Central memory CD8-positive, alpha-beta T cell (primary cell): ENCODE results near the gene CACNA2D3.
"Not testable (repeated sequence)": the region's sequence is repeated elsewhere in the genome, so short reads cannot be mapped to it uniquely, and the experiment has no call there.

Experiments
- ATAC-seq: fragments of 150-1000 bp; cut with Tn5 transposase; replicated peaks from 2 replicates; pipeline ENCODE4 v1.10.0; 2022; ENCODE audit warnings: mild to moderate bottlenecking, moderate FRiP score, moderate number of reproducible peaks; ENCODE audit not compliant: poor library complexity, severe bottlenecking; ENCODE audit errors: extremely low read depth
- DNase-seq, 2 donors: peaks; one replicate each; pipeline ENCODE4 v3.0.0; 2021; ENCODE audit warnings: low spot score in 2 of 2
- H3K27ac Mint-ChIP-seq: one replicate; pipeline ENCODE4 v1.8.0; 2022; ENCODE audit warnings: low read depth, mild to moderate bottlenecking, moderate library complexity, mixed read lengths
- H3K27me3 Mint-ChIP-seq: one replicate; pipeline ENCODE4 v1.8.0; 2022; ENCODE audit warnings: mixed read lengths
- H3K36me3 Mint-ChIP-seq: one replicate; pipeline ENCODE4 v1.8.0; 2022; ENCODE audit warnings: mild to moderate bottlenecking, moderate library complexity, mixed read lengths; ENCODE audit not compliant: insufficient read depth
- H3K4me1 Mint-ChIP-seq: one replicate; pipeline ENCODE4 v1.8.0; 2022; ENCODE audit warnings: mixed read lengths
- H3K4me3 Mint-ChIP-seq: one replicate; pipeline ENCODE4 v1.8.0; 2022; ENCODE audit warnings: mild to moderate bottlenecking, moderate library complexity, mixed read lengths
- H3K9me3 Mint-ChIP-seq: one replicate; pipeline ENCODE4 v1.8.0; 2022; ENCODE audit warnings: mixed read lengths

Gene CACNA2D3

GRCh38 chr3:54970895-54971294 is 848.5 kb downstream of the CACNA2D3 start:
- Mint-ChIP-seq H3K4me1 (no peaks in the 10 kb centered on the region), H3K9me3 (peaks cover 12% of the 10 kb centered on the region), H3K4me3 (no peak overlapping the region), H3K27ac (no peak overlapping the region), H3K27me3 (no peaks in the 10 kb centered on the region), H3K36me3 (no peaks in the 10 kb centered on the region)
- ATAC-seq (no peak), DNase-seq (no peak)

DNA sequence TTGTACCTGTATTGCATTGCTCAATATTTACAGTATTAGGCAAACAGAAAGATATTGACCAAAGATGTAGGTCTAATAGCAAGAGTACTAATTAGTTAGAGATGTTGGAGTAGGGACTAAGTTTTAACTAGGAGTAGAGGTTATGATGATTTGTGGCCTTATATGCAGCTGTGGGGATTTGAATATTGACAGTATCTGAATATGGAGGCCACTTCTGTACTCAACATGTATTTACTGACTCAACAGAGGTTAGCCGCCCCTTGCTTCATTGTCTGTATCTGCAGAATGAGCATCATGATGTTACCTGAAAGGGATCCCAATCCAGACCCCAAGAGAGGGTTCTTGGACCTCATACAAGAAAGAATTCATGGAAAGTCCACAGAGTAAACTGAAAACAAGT is 855.1 kb downstream of the CACNA2D3 start:
- H3K36me3 Mint-ChIP-seq = no peaks in the 10 kb centered on the region
- DNase-seq (no peak), ATAC-seq (no peak)
- H3K4me3 Mint-ChIP-seq = no peak overlapping the region
- H3K27ac Mint-ChIP-seq = no peak overlapping the region
- H3K27me3 Mint-ChIP-seq = no peaks in the 10 kb centered on the region
- H3K4me1 Mint-ChIP-seq = no peaks in the 10 kb centered on the region
- peaks cover 5% of the 10 kb centered on the region for H3K9me3 Mint-ChIP-seq

DNA sequence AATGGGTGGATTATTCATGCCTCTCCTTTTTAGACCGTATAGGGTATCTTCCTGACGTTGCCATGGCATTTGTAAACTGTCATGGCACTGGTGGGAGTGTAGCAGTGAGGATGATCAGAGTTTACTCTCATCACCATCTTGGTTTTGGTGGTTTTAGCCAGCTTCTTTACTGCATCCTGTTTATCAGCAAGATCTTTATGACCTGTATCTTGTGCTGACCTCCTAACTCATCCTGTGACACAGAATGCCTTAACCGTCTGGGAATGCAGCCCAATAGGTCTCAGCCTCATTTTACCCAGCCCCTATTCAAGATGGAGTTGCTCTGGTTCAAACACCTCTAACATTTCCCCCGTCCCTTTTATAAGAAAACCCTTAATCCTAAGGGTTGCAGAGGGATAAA is 855.6 kb downstream of the CACNA2D3 start:
- not testable (repeated sequence) for H3K9me3 Mint-ChIP-seq, ATAC-seq, H3K4me1 Mint-ChIP-seq, H3K27me3 Mint-ChIP-seq, DNase-seq, H3K27ac Mint-ChIP-seq, H3K36me3 Mint-ChIP-seq, H3K4me3 Mint-ChIP-seq

DNA sequence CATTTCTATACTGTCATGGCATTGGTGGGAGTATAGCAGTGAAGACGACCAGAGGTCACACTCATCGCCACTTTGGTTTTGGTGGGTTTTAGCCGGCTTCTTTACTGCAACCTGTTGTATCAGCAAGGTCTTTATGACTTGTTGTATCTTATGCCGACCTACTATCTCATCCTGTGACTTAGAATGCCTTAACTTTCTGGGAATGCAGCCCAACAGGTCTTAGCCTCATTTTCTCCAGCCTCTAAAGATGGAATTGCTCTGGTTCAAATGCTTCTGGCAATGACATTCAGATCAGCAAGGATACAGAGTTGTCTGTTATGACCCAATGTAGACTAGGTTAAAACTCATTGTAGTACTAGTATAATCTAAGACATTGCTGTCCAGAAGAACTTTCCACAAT is 860.5 kb downstream of the CACNA2D3 start:
- DNase-seq (no peak), ATAC-seq (no peak)
- Mint-ChIP-seq H3K9me3 (peaks cover 8% of the 10 kb centered on the region), H3K27ac (no peak overlapping the region), H3K4me3 (no peak overlapping the region), H3K36me3 (no peaks in the 10 kb centered on the region), H3K4me1 (no peaks in the 10 kb centered on the region), H3K27me3 (no peaks in the 10 kb centered on the region)

DNA sequence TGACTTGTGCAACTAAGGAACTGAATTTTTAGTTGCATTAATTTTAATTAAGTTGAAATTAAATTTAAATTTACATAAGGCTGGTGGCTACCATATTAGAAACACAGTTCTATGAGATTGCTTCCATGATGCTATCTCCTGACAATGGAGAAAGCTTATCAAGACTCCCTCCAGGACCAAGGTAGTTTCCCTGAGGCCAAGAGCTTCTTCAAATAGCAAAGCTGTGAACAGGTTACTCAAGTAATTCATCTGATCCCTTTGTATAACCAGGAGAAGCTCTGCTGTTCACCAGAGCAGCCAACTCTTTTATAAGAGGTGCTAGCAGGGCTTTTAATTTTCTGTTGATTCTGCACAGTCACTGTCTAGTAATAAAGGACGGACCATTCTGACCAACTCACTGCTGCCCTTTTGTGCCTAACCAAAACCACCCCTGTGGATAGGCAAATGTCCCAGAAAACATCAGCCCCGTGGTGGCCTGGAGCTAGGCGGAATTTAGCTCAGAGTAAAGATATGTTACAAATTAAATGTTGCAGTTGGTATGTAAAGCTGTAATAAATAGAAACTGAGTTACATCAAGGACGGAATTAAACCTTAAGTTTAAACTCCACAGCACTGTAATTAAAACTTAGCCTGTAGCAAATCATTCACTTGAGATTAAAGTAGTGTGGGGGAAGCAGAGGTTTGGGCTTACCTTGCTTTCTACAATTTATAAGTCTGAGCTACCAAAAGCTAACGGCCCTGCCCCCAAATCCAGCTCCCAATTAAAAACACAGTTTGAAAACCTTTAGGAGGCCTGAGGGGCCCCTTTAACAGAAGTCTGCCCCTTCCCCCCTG is 861.1 kb downstream of the CACNA2D3 start:
- Mint-ChIP-seq H3K27me3 (no peaks in the 10 kb centered on the region), H3K27ac (no peak overlapping the region), H3K4me1 (no peaks in the 10 kb centered on the region), H3K9me3 (peaks cover 6% of the 10 kb centered on the region), H3K36me3 (no peaks in the 10 kb centered on the region), H3K4me3 (no peak overlapping the region)
- ATAC-seq = no peak
- DNase-seq = no peak

DNA sequence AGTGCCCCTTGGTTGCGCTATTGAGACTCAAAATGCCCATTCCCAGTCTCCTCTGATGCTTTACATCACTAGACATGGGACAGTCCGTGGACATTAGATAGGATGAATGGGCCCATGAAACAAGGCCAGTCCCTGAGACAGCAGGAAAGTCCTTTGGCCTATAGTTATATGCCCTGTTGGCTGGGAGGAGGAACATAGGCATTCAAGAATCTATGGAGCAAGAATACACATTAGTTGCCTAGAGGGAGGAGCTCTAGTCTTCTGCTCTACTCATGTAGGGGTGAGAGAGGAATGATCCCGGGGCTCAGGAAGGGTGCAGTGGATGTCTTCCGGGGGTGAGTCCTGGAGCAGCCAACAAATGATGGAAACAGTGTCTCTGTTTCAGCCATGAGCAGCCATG is 863.5 kb downstream of the CACNA2D3 start:
- Mint-ChIP-seq H3K36me3 (no peaks in the 10 kb centered on the region), H3K27ac (no peak overlapping the region), H3K9me3 (peaks cover 6% of the 10 kb centered on the region), H3K27me3 (no peaks in the 10 kb centered on the region), H3K4me1 (no peaks in the 10 kb centered on the region), H3K4me3 (no peak overlapping the region)
- DNase-seq (no peak), ATAC-seq (no peak)

DNA sequence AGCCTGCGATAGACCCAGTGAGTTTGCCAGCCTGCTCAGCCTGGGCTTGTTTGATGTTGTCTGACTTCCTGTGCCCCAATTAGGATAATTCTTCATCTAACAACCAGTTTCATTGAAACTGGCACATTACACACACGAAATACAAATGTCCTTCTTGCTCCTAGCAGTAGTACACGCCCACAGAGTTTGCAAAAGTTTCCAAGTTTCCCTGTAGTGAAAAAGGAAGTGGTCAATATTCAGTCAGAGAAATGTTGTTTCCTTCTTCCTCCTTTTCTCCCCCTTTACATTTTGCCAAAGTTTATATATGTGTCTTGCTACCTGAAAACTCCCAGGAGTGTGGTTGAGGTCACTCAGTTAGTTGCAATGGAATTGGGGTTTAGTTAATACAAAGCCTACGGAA is 863.9 kb downstream of the CACNA2D3 start:
- H3K27me3 Mint-ChIP-seq = no peaks in the 10 kb centered on the region
- DNase-seq = no peak
- no peak overlapping the region for H3K4me3 Mint-ChIP-seq
- H3K27ac Mint-ChIP-seq = no peak overlapping the region
- H3K4me1 Mint-ChIP-seq = no peaks in the 10 kb centered on the region
- H3K36me3 Mint-ChIP-seq = no peaks in the 10 kb centered on the region
- H3K9me3 Mint-ChIP-seq = peaks cover 6% of the 10 kb centered on the region
- ATAC-seq = no peak

- H3K27ac Mint-ChIP-seq = no peak overlapping the region
- no peaks in the 10 kb centered on the region for H3K27me3 Mint-ChIP-seq
- H3K36me3 Mint-ChIP-seq = no peaks in the 10 kb centered on the region
- H3K9me3 Mint-ChIP-seq = peaks cover 11% of the 10 kb centered on the region
- H3K4me3 Mint-ChIP-seq = no peak overlapping the region
- no peak for DNase-seq
- no peak for ATAC-seq
- H3K4me1 Mint-ChIP-seq = no peaks in the 10 kb centered on the region
These were observed 865.4 kb downstream of the CACNA2D3 start for GRCh38 chr3:54987719-54988118.

DNA sequence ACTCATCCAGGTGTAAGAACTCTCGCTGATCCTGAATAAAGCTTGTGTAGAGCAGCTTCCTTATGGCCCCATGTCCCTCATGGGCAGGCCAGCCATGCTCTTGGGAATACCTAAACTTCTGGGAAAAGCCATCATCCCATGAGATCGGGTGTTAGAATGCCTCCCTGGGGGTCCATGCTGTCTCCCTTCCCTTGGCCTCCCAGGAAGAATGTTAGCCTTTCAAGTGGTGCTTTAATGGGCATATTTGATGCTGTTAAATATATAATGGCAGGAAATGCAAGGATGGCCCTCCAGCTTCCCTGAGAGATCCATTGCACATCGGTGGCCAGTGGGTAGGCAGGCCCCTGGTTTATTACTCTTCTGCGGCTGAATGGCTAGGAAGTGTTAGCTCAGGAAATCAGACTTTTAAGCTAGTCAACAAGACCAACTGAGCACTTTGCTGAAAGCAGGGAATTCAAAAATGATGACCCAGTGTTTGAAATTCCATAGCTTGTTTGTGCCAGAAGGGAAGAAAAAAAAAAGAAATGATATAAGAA is 866.0 kb downstream of the CACNA2D3 start:
- H3K4me3 Mint-ChIP-seq = no peak overlapping the region
- H3K27ac Mint-ChIP-seq = no peak overlapping the region
- DNase-seq = no peak
- no peaks in the 10 kb centered on the region for H3K4me1 Mint-ChIP-seq
- no peaks in the 10 kb centered on the region for H3K36me3 Mint-ChIP-seq
- ATAC-seq = no peak
- no peaks in the 10 kb centered on the region for H3K27me3 Mint-ChIP-seq
- peaks cover 17% of the 10 kb centered on the region for H3K9me3 Mint-ChIP-seq

DNA sequence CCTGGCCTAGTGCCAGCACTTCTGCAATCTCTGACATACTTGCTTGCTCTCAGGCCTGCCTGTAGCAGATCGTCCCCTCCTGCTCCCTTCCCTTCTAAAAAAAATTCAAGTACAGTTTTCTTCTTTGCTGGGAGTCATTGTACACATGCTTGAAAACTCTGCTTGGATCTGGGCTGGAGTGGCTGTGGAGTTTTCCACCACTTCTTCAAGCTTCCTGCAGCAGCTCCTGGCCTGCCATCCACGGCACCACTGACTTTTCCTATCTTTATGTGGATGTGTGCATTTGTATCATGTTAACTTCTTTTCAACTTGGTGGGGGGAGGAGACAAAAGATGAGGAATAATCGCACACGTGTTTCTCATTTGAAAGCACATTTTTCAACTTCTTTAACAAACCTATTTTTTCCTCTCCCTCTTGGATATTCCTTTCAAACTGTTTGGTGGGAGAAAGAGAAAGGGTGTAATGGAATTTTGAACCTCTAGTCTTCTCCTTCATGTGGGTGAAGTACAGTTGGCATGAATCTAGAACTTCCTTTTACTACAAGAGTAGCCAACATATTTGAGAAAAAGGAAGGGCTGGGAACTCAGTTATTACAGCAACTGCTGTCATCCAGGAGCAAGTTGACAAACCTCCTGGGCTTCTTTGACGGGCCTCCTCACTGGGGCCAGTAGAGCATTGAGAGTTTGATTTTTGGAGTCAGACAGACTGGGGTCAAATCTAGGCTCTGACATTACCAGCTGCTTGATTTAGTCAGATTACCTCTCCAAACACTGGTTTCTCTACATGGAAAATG is 866.7 kb downstream of the CACNA2D3 start:
- no peak for ATAC-seq
- H3K27me3 Mint-ChIP-seq = no peaks in the 10 kb centered on the region
- H3K27ac Mint-ChIP-seq = no peak overlapping the region
- no peaks in the 10 kb centered on the region for H3K4me1 Mint-ChIP-seq
- no peak overlapping the region for H3K4me3 Mint-ChIP-seq
- H3K36me3 Mint-ChIP-seq = no peaks in the 10 kb centered on the region
- no peak for DNase-seq
- peaks cover 19% of the 10 kb centered on the region for H3K9me3 Mint-ChIP-seq

- H3K27ac Mint-ChIP-seq = no peak overlapping the region
- no peak for ATAC-seq
- peaks cover 13% of the 10 kb centered on the region for H3K9me3 Mint-ChIP-seq
- no peaks in the 10 kb centered on the region for H3K36me3 Mint-ChIP-seq
- H3K4me1 Mint-ChIP-seq = no peaks in the 10 kb centered on the region
- H3K27me3 Mint-ChIP-seq = no peaks in the 10 kb centered on the region
- no peak overlapping the region for H3K4me3 Mint-ChIP-seq
- no peak for DNase-seq
These were observed 871.8 kb downstream of the CACNA2D3 start for GRCh38 chr3:54994111-54994513.

DNA sequence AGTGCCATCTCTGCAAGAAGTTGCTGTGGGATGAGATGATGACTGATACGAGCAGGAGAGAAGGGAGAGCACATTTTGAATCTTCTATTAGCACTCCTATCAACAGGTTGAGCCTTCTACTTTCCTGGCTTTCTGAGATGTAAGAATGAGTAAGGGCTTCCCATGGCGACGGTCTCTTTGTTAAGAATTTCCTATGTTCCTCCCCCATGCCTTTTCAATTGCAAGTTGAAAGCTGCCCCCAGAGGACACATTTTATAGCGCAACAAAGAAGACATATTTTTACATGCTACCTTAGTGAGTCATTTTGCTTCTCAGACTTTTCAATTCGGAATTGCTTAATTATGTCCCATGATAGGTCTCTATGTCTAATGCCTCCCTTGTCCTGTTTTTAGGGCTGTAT is 876.8 kb downstream of the CACNA2D3 start:
- no peaks in the 10 kb centered on the region for H3K4me1 Mint-ChIP-seq
- DNase-seq (no peak), ATAC-seq (no peak)
- no peaks in the 10 kb centered on the region for H3K27me3 Mint-ChIP-seq
- no peaks in the 10 kb centered on the region for H3K9me3 Mint-ChIP-seq
- no peaks in the 10 kb centered on the region for H3K36me3 Mint-ChIP-seq
- H3K27ac Mint-ChIP-seq = no peak overlapping the region
- H3K4me3 Mint-ChIP-seq = no peak overlapping the region

DNA sequence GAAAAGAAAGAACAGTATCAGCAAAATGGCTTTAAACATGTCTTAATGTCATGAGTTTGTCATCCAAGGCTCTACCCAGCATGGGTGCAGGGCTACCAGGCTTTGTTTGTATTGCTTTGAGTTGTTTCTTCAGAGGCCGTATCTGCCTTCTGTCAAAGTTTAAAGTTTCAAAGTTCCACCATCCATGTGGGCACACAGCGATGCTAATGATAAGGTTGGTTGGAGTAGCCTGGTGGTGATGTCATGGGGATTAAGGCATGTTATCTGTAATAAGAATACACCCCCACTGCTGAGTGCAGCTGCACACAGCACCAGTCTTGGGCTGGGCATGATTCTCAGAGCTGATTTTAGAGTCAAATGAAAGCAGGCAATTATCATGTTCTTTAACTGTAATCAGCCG is 877.5 kb downstream of the CACNA2D3 start:
- Mint-ChIP-seq H3K36me3 (no peaks in the 10 kb centered on the region), H3K27me3 (no peaks in the 10 kb centered on the region), H3K9me3 (no peaks in the 10 kb centered on the region), H3K27ac (no peak overlapping the region), H3K4me3 (no peak overlapping the region), H3K4me1 (no peaks in the 10 kb centered on the region)
- ATAC-seq (no peak), DNase-seq (no peak)
